ENCODE data around the gene TBC1D14. TPM values are rescaled to one million over a fixed set of nuclear protein-coding genes. Genes with fewer than 3 reads are reported as not detected.

The TBC1D14 gene
- total RNA-seq, 1 experiment from 2014 or later = 50.2 TPM

DNA sequence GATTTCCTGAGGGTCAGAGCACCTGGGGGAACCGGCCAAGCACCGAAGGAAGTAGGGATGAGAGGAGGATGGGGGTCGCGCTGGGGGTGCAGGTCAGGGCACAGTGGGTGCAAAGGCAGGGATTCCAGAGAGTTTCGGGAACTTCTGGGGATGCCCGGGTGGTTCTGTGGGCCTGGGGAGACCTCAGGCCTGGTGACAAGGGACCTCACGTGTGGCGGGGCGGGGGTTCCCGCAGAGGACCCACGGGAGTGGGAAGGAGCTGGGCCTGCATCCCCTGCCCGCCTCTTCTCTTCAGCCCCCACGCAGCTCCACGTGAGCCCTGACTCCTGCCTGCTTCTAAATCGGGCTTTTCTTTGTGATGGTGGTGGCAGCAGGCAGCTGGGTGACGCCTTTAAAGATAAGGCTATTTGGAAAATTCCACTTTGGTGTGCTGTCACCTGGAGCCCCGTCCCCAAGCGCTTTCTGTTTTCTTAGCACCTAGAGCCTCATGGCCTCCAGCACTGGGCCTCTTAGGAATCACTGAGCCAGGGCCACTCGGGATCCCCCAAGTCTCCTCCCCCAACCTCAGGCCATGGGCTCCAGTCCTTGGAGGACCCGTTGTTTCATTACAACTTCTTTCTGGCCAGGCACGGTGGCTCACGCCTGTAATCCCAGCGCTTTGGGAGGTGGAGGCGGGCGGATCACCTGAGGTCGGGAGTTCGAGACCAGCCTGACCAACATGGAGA is 7.1 kb upstream of the TBC1D14 start:
- Mint-ChIP-seq H3K9me3 (no peaks in the 10 kb centered on the region), H3K27me3 (ENCODE audit: low read depth) (peaks cover 25% of the 10 kb centered on the region), H3K27ac (no peak overlapping the region), H3K4me3 (no peak overlapping the region), H3K4me1 (peaks cover 9 to 13% of the 10 kb centered on the region in 2 experiments), H3K36me3 (ENCODE audit: insufficient read depth in 1 of 3, low read depth in 3 of 3) (no peaks in the 10 kb centered on the region)
- no peak overlapping the region for H4K5ac ChIP-seq (ENCODE audit: insufficient read length, low read depth, low read length)
- no peak overlapping the region for H2BK12ac ChIP-seq (ENCODE audit: insufficient read length, low read depth, low read length)
- H3K9ac ChIP-seq (ENCODE audit: extremely low read depth, insufficient read length, low read length) = no peak overlapping the region
- H4K91ac ChIP-seq (ENCODE audit: insufficient read length, low read depth, low read length) = no peak overlapping the region
- no peak overlapping the region for H2BK20ac ChIP-seq (ENCODE audit: low read depth, low read length, poor library complexity, severe bottlenecking)
- no peak overlapping the region for H2AFZ ChIP-seq (ENCODE audit: low read length)
- TF ChIP-seq, protein P1, sequence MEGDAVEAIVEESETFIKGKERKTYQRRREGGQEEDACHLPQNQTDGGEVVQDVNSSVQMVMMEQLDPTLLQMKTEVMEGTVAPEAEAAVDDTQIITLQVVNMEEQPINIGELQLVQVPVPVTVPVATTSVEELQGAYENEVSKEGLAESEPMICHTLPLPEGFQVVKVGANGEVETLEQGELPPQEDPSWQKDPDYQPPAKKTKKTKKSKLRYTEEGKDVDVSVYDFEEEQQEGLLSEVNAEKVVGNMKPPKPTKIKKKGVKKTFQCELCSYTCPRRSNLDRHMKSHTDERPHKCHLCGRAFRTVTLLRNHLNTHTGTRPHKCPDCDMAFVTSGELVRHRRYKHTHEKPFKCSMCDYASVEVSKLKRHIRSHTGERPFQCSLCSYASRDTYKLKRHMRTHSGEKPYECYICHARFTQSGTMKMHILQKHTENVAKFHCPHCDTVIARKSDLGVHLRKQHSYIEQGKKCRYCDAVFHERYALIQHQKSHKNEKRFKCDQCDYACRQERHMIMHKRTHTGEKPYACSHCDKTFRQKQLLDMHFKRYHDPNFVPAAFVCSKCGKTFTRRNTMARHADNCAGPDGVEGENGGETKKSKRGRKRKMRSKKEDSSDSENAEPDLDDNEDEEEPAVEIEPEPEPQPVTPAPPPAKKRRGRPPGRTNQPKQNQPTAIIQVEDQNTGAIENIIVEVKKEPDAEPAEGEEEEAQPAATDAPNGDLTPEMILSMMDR (conservative IDR thresholded peaks at IDR 0.05) = no peak
- H3K56ac ChIP-seq (ENCODE audit: insufficient read length, low read depth, low read length) = no peak overlapping the region
- no peak overlapping the region for H2BK120ac ChIP-seq (ENCODE audit: low read depth, low read length, poor library complexity, severe bottlenecking)
- no peak for DNase-seq
- no peak overlapping the region for H3K23ac ChIP-seq (ENCODE audit: insufficient read length, low read depth, low read length)
- no CpG with 5 or more reads among the region's 27 CpGs for WGBS (ENCODE audit: extremely low coverage, insufficient read length, low lambda C conversion rate)
- no peak overlapping the region for H3K4me2 ChIP-seq (ENCODE audit: insufficient read depth, insufficient read length, low read length)
- H3K18ac ChIP-seq (ENCODE audit: insufficient read length, low read depth, low read length) = no peak overlapping the region
- no peaks in the 10 kb centered on the region for H3K79me1 ChIP-seq (ENCODE audit: insufficient read depth, low read depth, low read length, poor library complexity, severe bottlenecking)
- no peak overlapping the region for H3T11ph ChIP-seq (ENCODE audit: low read length)
- no peak overlapping the region for H3K27ac ChIP-seq (ENCODE audit: insufficient read length, low read depth, low read length)
- H4K8ac ChIP-seq (replicated peaks; ENCODE audit: insufficient read length, low read depth, low read length) = no peak overlapping the region
- H3K9me3 ChIP-seq (ENCODE audit: control insufficient read depth, low read depth, low read length) = no peaks in the 10 kb centered on the region
- H3K14ac ChIP-seq (ENCODE audit: insufficient read depth, low read length) = no peak overlapping the region
- no peaks in the 10 kb centered on the region for H3K79me2 ChIP-seq (ENCODE audit: insufficient read depth, low read length)
- H2BK5ac ChIP-seq (ENCODE audit: insufficient read length, low read length) = no peak overlapping the region
- no peak overlapping the region for H3K4ac ChIP-seq (ENCODE audit: low read depth, low read length)
- no peaks in the 10 kb centered on the region for H3K27me3 ChIP-seq (ENCODE audit: insufficient read depth, low read length)
- no peaks in the 10 kb centered on the region for H3K4me1 ChIP-seq (ENCODE audit: insufficient read depth, low read length)
- H4K20me1 ChIP-seq (ENCODE audit: control insufficient read depth, insufficient read depth, insufficient read length) = no peaks in the 10 kb centered on the region
- H3K23me2 ChIP-seq (ENCODE audit: insufficient read length, low read depth, low read length, poor library complexity, severe bottlenecking) = peaks cover under 1% of the 10 kb centered on the region
- no peak overlapping the region for H2AK5ac ChIP-seq (ENCODE audit: insufficient read length, low read length)
- H2BK15ac ChIP-seq (ENCODE audit: low read depth, low read length) = no peak overlapping the region
